Neural cell (in vitro differentiated cells): ENCODE data around the gene RSU1. TPM values are rescaled to one million over a fixed set of nuclear protein-coding genes. Genes with fewer than 3 reads are reported as not detected.

Experiments
- H2AFZ ChIP-seq: fragments of 200-600, 300-800 bp; sonication (generic), shearing (Covaris generic); 2 replicates; pipeline ENCODE4 v1.6.0; 2014; ENCODE audit warnings: low read depth, mild to moderate bottlenecking, antibody characterized with exemption, low read length, moderate library complexity
- H3F3A ChIP-seq: fragments of 200-600 bp; shearing (Covaris generic); 2 replicates; pipeline ENCODE4 v1.6.1; 2016; ENCODE audit warnings: mild to moderate bottlenecking, moderate library complexity, mixed read lengths, antibody characterized with exemption, low read length; ENCODE audit not compliant: insufficient read depth, poor library complexity, severe bottlenecking
- H3K27ac ChIP-seq: fragments of 200-600, 300-800 bp; sonication (generic), shearing (Covaris generic); 2 replicates; pipeline ENCODE4 v1.5.1; 2014; ENCODE audit warnings: mild to moderate bottlenecking, low read length, moderate library complexity
- H3K27me3 ChIP-seq: fragments of 300-800, 200-600 bp; sonication (generic), shearing (Covaris generic); 2 replicates; pipeline ENCODE4 v1.6.0; 2014; ENCODE audit warnings: mild to moderate bottlenecking, low read depth, low read length, moderate library complexity; ENCODE audit not compliant: insufficient read depth
- H3K36me3 ChIP-seq: fragments of 300-800, 200-600 bp; sonication (generic), shearing (Covaris generic); 2 replicates; pipeline ENCODE4 v1.5.1; 2014; ENCODE audit warnings: mild to moderate bottlenecking, antibody characterized with exemption, low read length, moderate library complexity; ENCODE audit not compliant: insufficient read depth
- H3K4me2 ChIP-seq: fragments of 300-800, 200-600 bp; sonication (generic), shearing (Covaris generic); 2 replicates; pipeline ENCODE4 v1.6.0; 2014; ENCODE audit warnings: mild to moderate bottlenecking, low read length
- H3K4me3 ChIP-seq: fragments of 300-800, 200-600 bp; sonication (generic), shearing (Covaris generic); 2 replicates; pipeline ENCODE4 v1.5.1; 2014; ENCODE audit warnings: mild to moderate bottlenecking, low read length, moderate library complexity
- H3K79me2 ChIP-seq: fragments of 200-600 bp; shearing (Covaris generic); replicated peaks from 2 replicates; pipeline ENCODE4 v1.6.0; 2014; ENCODE audit warnings: mild to moderate bottlenecking, low read length, moderate library complexity; ENCODE audit not compliant: insufficient read depth
- H3K9ac ChIP-seq: fragments of 300-800, 200-600 bp; sonication (generic), shearing (Covaris generic); 2 replicates; pipeline ENCODE4 v1.6.1; 2016; ENCODE audit warnings: mild to moderate bottlenecking, low read length, mixed read lengths
- H3K9me2 ChIP-seq: fragments of 200-600 bp; shearing (Covaris generic); 2 replicates; pipeline ENCODE4 v1.6.1; 2016; ENCODE audit warnings: mild to moderate bottlenecking, low read length, mixed read lengths; ENCODE audit not compliant: insufficient read depth
- H3K9me3 ChIP-seq: fragments of 200-600, 300-800 bp; sonication (generic), shearing (Covaris generic); 2 replicates; pipeline ENCODE4 v1.6.1; 2016; ENCODE audit warnings: mild to moderate bottlenecking, mixed run types, low read length, moderate library complexity, mixed read lengths
- H4K20me1 ChIP-seq: fragments of 200-600 bp; shearing (Covaris generic); 2 replicates; pipeline ENCODE4 v1.6.1; 2016; ENCODE audit warnings: mild to moderate bottlenecking, mixed run types; ENCODE audit not compliant: insufficient read depth
- EP300 ChIP-seq: fragments of 450-650 bp; conservative IDR thresholded peaks from 2 replicates; pipeline ENCODE4 v1.6.1; 2014; ENCODE audit warnings: antibody characterized with exemption, mild to moderate bottlenecking, moderate library complexity; ENCODE audit not compliant: poor library complexity, severe bottlenecking
- EZH2 ChIP-seq: fragments of 200-600, 300-800 bp; shearing (Covaris generic), sonication (generic); IDR thresholded peaks from 2 replicates; pipeline ENCODE4 v1.6.1; 2014; ENCODE audit warnings: antibody characterized with exemption, low read length, borderline replicate concordance, mild to moderate bottlenecking; ENCODE audit not compliant: insufficient read depth, poor library complexity, severe bottlenecking
- MXI1 ChIP-seq: fragments of 450-650 bp; conservative IDR thresholded peaks from 2 replicates; pipeline ENCODE4 v1.6.1; 2014; ENCODE audit warnings: antibody characterized with exemption, mild to moderate bottlenecking; ENCODE audit not compliant: poor library complexity, severe bottlenecking
- POLR2AphosphoS5 ChIP-seq: IDR thresholded peaks from 2 replicates; pipeline ENCODE4 v1.6.1; 2012
- RAD21 ChIP-seq: fragments of 450-650 bp; conservative IDR thresholded peaks from 2 replicates; pipeline ENCODE4 v1.6.1; 2014; ENCODE audit warnings: antibody characterized with exemption, mild to moderate bottlenecking, moderate library complexity
- SMC3 ChIP-seq: fragments of 450-650 bp; conservative IDR thresholded peaks from 2 replicates; pipeline ENCODE4 v1.6.1; 2014; ENCODE audit warnings: antibody characterized with exemption, mild to moderate bottlenecking, moderate library complexity; ENCODE audit not compliant: poor library complexity
- TAF1 ChIP-seq: IDR thresholded peaks from 2 replicates; pipeline ENCODE4 v1.6.1; 2012; ENCODE audit warnings: low read depth
- polyA plus RNA-seq: library from polyadenylated mRNA; depleted of rRNA; stranded (reverse); fragments of >200 nt; gene quantifications from 2 replicates; pipeline ENCODE4 v1.2.3, GENCODE V29; 2014
- TF ChIP-seq, protein P1 (sequence below): fragments of 450-650 bp; IDR thresholded peaks from 2 replicates; pipeline ENCODE4 v1.5.1; 2014; ENCODE audit warnings: antibody characterized with exemption, mild to moderate bottlenecking, moderate library complexity; ENCODE audit not compliant: poor library complexity, severe bottlenecking
- TF ChIP-seq, protein P2 (sequence below): IDR thresholded peaks from 2 replicates; pipeline ENCODE4 v1.6.1; 2012; ENCODE audit warnings: borderline replicate concordance

Gene RSU1
- polyA plus RNA-seq, 1 donor from 2014 or later = 18.7 TPM

DNA sequence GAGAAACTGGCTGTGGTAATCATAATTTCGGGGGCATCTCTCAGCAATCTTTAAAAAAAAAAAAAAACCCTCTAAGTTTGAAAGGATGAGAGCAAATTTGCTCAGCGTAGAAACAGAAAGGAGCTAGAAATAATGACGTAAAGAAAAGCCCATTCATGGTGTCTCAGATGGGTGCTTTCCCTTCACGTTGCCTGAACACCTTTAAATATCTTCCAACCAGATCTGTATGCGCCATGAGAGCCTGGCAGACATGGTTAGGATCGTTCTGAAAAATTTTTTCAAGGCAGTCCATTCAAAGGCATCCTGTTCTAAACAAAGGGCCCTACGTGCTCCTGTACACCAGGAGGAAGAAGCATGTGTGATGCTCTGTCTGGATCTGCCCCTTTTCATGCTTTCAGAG lies 154.3 kb downstream of the RSU1 start:
- Histone ChIP-seq H3K27me3 (no peaks in the 10 kb centered on the region), H3F3A (no peaks in the 10 kb centered on the region), H3K36me3 (no peaks in the 10 kb centered on the region), H4K20me1 (no peaks in the 10 kb centered on the region), H3K27ac (peak overlapping the region; percentile 23), H2AFZ (no peak overlapping the region), H3K79me2 (no peaks in the 10 kb centered on the region), H3K4me2 (no peak overlapping the region), H3K9me2 (no peaks in the 10 kb centered on the region), H3K9me3 (no peaks in the 10 kb centered on the region), H3K9ac (no peak overlapping the region), H3K4me3 (no peak overlapping the region)
- TF ChIP-seq TAF1 (no peak), EZH2 (no peak), EP300 (no peak), POLR2AphosphoS5 (no peak), SMC3 (no peak)

DNA sequence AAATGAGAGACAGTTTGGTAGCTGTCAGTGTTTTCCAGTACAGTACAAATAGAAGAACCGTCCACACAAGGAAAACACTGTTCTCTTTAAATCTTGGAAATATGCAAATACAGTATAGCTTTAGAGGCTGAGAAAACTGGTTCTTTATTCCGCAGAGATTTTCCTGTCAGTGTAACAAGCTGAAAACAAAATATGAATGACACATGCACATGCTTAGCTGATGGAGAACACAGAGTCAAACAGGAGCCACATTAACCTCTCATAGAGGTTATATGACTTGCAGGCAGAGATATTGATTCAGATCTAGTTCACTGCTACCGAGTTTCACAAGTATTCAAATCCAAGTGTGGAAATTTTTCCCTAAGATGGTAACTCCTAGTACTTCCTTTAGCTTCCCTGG lies 160.3 kb downstream of the RSU1 start:
- Histone ChIP-seq H3K4me3 (peak overlapping the region; percentile 28), H4K20me1 (no peaks in the 10 kb centered on the region), H3K9ac (peak overlapping the region; percentile 24), H3K36me3 (no peaks in the 10 kb centered on the region), H3K79me2 (no peaks in the 10 kb centered on the region), H3K27ac (peak overlapping the region; percentile 79), H3K9me2 (no peaks in the 10 kb centered on the region), H3K4me2 (peak overlapping the region; percentile 24), H3F3A (peaks cover 9% of the 10 kb centered on the region), H3K27me3 (no peaks in the 10 kb centered on the region), H3K9me3 (no peaks in the 10 kb centered on the region), H2AFZ (no peak overlapping the region)
- TF ChIP-seq TAF1 = no peak
- peak; percentile 70 for TF ChIP-seq POLR2AphosphoS5
- TF ChIP-seq RAD21 = peak; percentile 37
- TF ChIP-seq, protein P1, sequence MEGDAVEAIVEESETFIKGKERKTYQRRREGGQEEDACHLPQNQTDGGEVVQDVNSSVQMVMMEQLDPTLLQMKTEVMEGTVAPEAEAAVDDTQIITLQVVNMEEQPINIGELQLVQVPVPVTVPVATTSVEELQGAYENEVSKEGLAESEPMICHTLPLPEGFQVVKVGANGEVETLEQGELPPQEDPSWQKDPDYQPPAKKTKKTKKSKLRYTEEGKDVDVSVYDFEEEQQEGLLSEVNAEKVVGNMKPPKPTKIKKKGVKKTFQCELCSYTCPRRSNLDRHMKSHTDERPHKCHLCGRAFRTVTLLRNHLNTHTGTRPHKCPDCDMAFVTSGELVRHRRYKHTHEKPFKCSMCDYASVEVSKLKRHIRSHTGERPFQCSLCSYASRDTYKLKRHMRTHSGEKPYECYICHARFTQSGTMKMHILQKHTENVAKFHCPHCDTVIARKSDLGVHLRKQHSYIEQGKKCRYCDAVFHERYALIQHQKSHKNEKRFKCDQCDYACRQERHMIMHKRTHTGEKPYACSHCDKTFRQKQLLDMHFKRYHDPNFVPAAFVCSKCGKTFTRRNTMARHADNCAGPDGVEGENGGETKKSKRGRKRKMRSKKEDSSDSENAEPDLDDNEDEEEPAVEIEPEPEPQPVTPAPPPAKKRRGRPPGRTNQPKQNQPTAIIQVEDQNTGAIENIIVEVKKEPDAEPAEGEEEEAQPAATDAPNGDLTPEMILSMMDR = no peak
- TF ChIP-seq MXI1 = peak; percentile 69
- no peak for TF ChIP-seq EZH2
- TF ChIP-seq, protein P2, sequence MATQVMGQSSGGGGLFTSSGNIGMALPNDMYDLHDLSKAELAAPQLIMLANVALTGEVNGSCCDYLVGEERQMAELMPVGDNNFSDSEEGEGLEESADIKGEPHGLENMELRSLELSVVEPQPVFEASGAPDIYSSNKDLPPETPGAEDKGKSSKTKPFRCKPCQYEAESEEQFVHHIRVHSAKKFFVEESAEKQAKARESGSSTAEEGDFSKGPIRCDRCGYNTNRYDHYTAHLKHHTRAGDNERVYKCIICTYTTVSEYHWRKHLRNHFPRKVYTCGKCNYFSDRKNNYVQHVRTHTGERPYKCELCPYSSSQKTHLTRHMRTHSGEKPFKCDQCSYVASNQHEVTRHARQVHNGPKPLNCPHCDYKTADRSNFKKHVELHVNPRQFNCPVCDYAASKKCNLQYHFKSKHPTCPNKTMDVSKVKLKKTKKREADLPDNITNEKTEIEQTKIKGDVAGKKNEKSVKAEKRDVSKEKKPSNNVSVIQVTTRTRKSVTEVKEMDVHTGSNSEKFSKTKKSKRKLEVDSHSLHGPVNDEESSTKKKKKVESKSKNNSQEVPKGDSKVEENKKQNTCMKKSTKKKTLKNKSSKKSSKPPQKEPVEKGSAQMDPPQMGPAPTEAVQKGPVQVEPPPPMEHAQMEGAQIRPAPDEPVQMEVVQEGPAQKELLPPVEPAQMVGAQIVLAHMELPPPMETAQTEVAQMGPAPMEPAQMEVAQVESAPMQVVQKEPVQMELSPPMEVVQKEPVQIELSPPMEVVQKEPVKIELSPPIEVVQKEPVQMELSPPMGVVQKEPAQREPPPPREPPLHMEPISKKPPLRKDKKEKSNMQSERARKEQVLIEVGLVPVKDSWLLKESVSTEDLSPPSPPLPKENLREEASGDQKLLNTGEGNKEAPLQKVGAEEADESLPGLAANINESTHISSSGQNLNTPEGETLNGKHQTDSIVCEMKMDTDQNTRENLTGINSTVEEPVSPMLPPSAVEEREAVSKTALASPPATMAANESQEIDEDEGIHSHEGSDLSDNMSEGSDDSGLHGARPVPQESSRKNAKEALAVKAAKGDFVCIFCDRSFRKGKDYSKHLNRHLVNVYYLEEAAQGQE = peak; percentile 53
- TF ChIP-seq EP300 = peak; percentile 96
- peak; percentile 16 for TF ChIP-seq SMC3

DNA sequence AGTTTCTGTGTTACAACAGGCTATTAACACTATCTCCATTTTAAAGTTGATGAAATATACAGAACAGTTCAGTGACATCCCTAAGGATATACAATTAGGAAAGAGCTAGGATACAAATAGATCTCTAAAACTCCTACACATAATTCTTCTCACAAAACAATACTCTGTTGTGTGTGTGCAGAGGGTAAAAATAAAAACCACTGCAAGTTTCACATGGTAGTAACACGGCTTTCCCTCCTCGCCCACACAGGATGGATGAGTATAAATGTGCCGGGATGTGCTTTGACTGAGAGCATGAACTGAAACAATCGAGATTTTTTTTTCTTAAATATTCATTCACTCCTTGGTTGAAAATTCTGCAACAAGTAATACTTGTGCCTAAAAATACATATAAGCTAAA lies 164.0 kb downstream of the RSU1 start:
- no peaks in the 10 kb centered on the region for H3K27me3 ChIP-seq
- no peak overlapping the region for H3K9ac ChIP-seq
- no peak overlapping the region for H2AFZ ChIP-seq
- no peaks in the 10 kb centered on the region for H3K9me3 ChIP-seq
- H3K4me3 ChIP-seq = no peak overlapping the region
- no peak overlapping the region for H3K27ac ChIP-seq
- H3K36me3 ChIP-seq = no peaks in the 10 kb centered on the region
- no peaks in the 10 kb centered on the region for H3K9me2 ChIP-seq
- no peak for TF ChIP-seq EZH2
- no peak for TF ChIP-seq SMC3
- no peak for TF ChIP-seq TAF1
- no peak for TF ChIP-seq EP300
- no peak for TF ChIP-seq POLR2AphosphoS5
- TF ChIP-seq, protein P1 = no peak
- no peak for TF ChIP-seq RAD21
- TF ChIP-seq, protein P2 = no peak
- TF ChIP-seq MXI1 = no peak
- no peaks in the 10 kb centered on the region for H3K79me2 ChIP-seq
- H3F3A ChIP-seq = peaks cover 9% of the 10 kb centered on the region
- H4K20me1 ChIP-seq = no peaks in the 10 kb centered on the region
- H3K4me2 ChIP-seq = no peak overlapping the region
